T-helper 2 cell treated with Interferon-gamma antibody and Interleukin-4, amounts not matched to agents 5 μg/mL and 100 μg/mL, for 36 hours (primary cell): Measurements from ENCODE around the gene CDC25C.
"Not testable (repeated sequence)": the region's sequence is repeated elsewhere in the genome, so short reads cannot be mapped to it uniquely, and the experiment has no call there.

Experiments used
- DNase-seq: peaks from one replicate; pipeline ENCODE4 v3.0.0; 2021; ENCODE audit warnings: low spot score
- H3K27ac Mint-ChIP-seq: one replicate; pipeline ENCODE4 v1.8.0; 2021; ENCODE audit warnings: mild to moderate bottlenecking, mixed read lengths
- H3K27me3 Mint-ChIP-seq: one replicate; pipeline ENCODE4 v1.8.0; 2021; ENCODE audit warnings: low read depth, mixed read lengths
- H3K36me3 Mint-ChIP-seq: one replicate; pipeline ENCODE4 v1.8.0; 2021; ENCODE audit warnings: low read depth, mixed read lengths
- H3K4me1 Mint-ChIP-seq: one replicate; pipeline ENCODE4 v1.8.0; 2021; ENCODE audit warnings: low read depth, mixed read lengths
- H3K4me3 Mint-ChIP-seq: one replicate; pipeline ENCODE4 v1.8.0; 2022; ENCODE audit warnings: mild to moderate bottlenecking, moderate library complexity, mixed read lengths
- H3K9me3 Mint-ChIP-seq: one replicate; pipeline ENCODE4 v1.8.0; 2021; ENCODE audit warnings: mixed read lengths

CDC25C gene

GRCh38 chr5:138275895-138276294 is 55.7 kb downstream of the CDC25C start:
- Mint-ChIP-seq H3K4me1 (peaks cover 6% of the 10 kb centered on the region), H3K9me3 (no peaks in the 10 kb centered on the region), H3K27ac (no peak overlapping the region), H3K4me3 (no peak overlapping the region), H3K27me3 (peaks cover 33% of the 10 kb centered on the region), H3K36me3 (no peaks in the 10 kb centered on the region)
- no peak for DNase-seq

- Mint-ChIP-seq H3K9me3 (no peaks in the 10 kb centered on the region), H3K36me3 (no peaks in the 10 kb centered on the region), H3K27ac (no peak overlapping the region), H3K4me3 (no peak overlapping the region), H3K27me3 (peaks cover 33% of the 10 kb centered on the region), H3K4me1 (peaks cover 6% of the 10 kb centered on the region)
- DNase-seq, result no peak
Observed at GRCh38 chr5:138275379-138275782, 56.2 kb downstream of the CDC25C start.

GRCh38 chr5:138274189-138274853 is 57.3 kb downstream of the CDC25C start, which contains the start of gene GFRA3:
Gene GFRA3, minus strand, starts transcription at chr5:138274621. Its CDS starts 197 bp downstream, at chr5:138274424.
- peak within 1 kb of the TSS; percentile 64 for H3K4me3 Mint-ChIP-seq
- no peaks in the 10 kb centered on the region for H3K36me3 Mint-ChIP-seq
- no peak for DNase-seq
- H3K27me3 Mint-ChIP-seq, result peaks cover 33% of the 10 kb centered on the region
- no peaks in the 10 kb centered on the region for H3K9me3 Mint-ChIP-seq
- peaks cover 6% of the 10 kb centered on the region for H3K4me1 Mint-ChIP-seq
- no peak within 1 kb of the TSS for H3K27ac Mint-ChIP-seq

GRCh38 chr5:138273834-138274188 is 57.8 kb downstream of the CDC25C start:
- no peaks in the 10 kb centered on the region for H3K9me3 Mint-ChIP-seq
- H3K36me3 Mint-ChIP-seq, result no peaks in the 10 kb centered on the region
- peak overlapping the region; percentile 55 for H3K4me3 Mint-ChIP-seq
- peaks cover 33% of the 10 kb centered on the region for H3K27me3 Mint-ChIP-seq
- no peak for DNase-seq
- peaks cover 6% of the 10 kb centered on the region for H3K4me1 Mint-ChIP-seq
- no peak overlapping the region for H3K27ac Mint-ChIP-seq

- H3K4me3 Mint-ChIP-seq, result no peak overlapping the region
- peaks cover 33% of the 10 kb centered on the region for H3K27me3 Mint-ChIP-seq
- DNase-seq, result no peak
- H3K9me3 Mint-ChIP-seq, result no peaks in the 10 kb centered on the region
- H3K36me3 Mint-ChIP-seq, result no peaks in the 10 kb centered on the region
- no peak overlapping the region for H3K27ac Mint-ChIP-seq
- peaks cover 6% of the 10 kb centered on the region for H3K4me1 Mint-ChIP-seq
Observed at GRCh38 chr5:138272681-138273080, 58.9 kb downstream of the CDC25C start.

GRCh38 chr5:138271281-138271680 is 60.3 kb downstream of the CDC25C start:
- H3K36me3 Mint-ChIP-seq, result no peaks in the 10 kb centered on the region
- H3K27ac Mint-ChIP-seq, result no peak overlapping the region
- peaks cover 6% of the 10 kb centered on the region for H3K4me1 Mint-ChIP-seq
- DNase-seq, result no peak
- H3K27me3 Mint-ChIP-seq, result peaks cover 34% of the 10 kb centered on the region
- no peaks in the 10 kb centered on the region for H3K9me3 Mint-ChIP-seq
- no peak overlapping the region for H3K4me3 Mint-ChIP-seq

GRCh38 chr5:138264183-138264582 is 67.4 kb downstream of the CDC25C start:
- DNase-seq, result no peak
- no peaks in the 10 kb centered on the region for H3K36me3 Mint-ChIP-seq
- no peaks in the 10 kb centered on the region for H3K9me3 Mint-ChIP-seq
- peaks cover 5% of the 10 kb centered on the region for H3K27me3 Mint-ChIP-seq
- H3K4me1 Mint-ChIP-seq, result no peaks in the 10 kb centered on the region
- H3K4me3 Mint-ChIP-seq, result no peak overlapping the region
- no peak overlapping the region for H3K27ac Mint-ChIP-seq

GRCh38 chr5:138263581-138263980 is 68.0 kb downstream of the CDC25C start:
- Mint-ChIP-seq H3K9me3 (no peaks in the 10 kb centered on the region), H3K4me3 (no peak overlapping the region), H3K27me3 (peaks cover 5% of the 10 kb centered on the region), H3K4me1 (no peaks in the 10 kb centered on the region), H3K36me3 (no peaks in the 10 kb centered on the region), H3K27ac (no peak overlapping the region)
- no peak for DNase-seq

GRCh38 chr5:138258704-138259292 is 72.8 kb downstream of the CDC25C start:
- H3K4me1 Mint-ChIP-seq, result no peaks in the 10 kb centered on the region
- no peak overlapping the region for H3K27ac Mint-ChIP-seq
- no peaks in the 10 kb centered on the region for H3K36me3 Mint-ChIP-seq
- H3K27me3 Mint-ChIP-seq, result peaks cover 12% of the 10 kb centered on the region
- no peak for DNase-seq
- no peaks in the 10 kb centered on the region for H3K9me3 Mint-ChIP-seq
- H3K4me3 Mint-ChIP-seq, result no peak overlapping the region

- Mint-ChIP-seq H3K27me3 (peaks cover 16% of the 10 kb centered on the region), H3K9me3 (no peaks in the 10 kb centered on the region), H3K4me3 (no peak overlapping the region), H3K36me3 (no peaks in the 10 kb centered on the region), H3K4me1 (no peaks in the 10 kb centered on the region), H3K27ac (no peak overlapping the region)
- no peak for DNase-seq
Observed at GRCh38 chr5:138257583-138257982, 74.0 kb downstream of the CDC25C start.

GRCh38 chr5:138252944-138253343 is 78.7 kb downstream of the CDC25C start:
- no peaks in the 10 kb centered on the region for H3K9me3 Mint-ChIP-seq
- H3K4me3 Mint-ChIP-seq, result no peak overlapping the region
- peaks cover 13% of the 10 kb centered on the region for H3K27me3 Mint-ChIP-seq

GRCh38 chr5:138247800-138248199 is 83.8 kb downstream of the CDC25C start:
- not testable (repeated sequence) for H3K27ac Mint-ChIP-seq, H3K4me3 Mint-ChIP-seq, H3K4me1 Mint-ChIP-seq, H3K36me3 Mint-ChIP-seq, H3K9me3 Mint-ChIP-seq, DNase-seq
- H3K27me3 Mint-ChIP-seq, result peaks cover 16% of the 10 kb centered on the region

More at GRCh38 chr5:138252944-138253343, 78.7 kb downstream of the CDC25C start:
- Mint-ChIP-seq H3K27ac (no peak overlapping the region), H3K36me3 (no peaks in the 10 kb centered on the region), H3K4me1 (no peaks in the 10 kb centered on the region)
- DNase-seq, result no peak

- H3K9me3 Mint-ChIP-seq, result no peaks in the 10 kb centered on the region
- H3K4me3 Mint-ChIP-seq, result no peak overlapping the region
- DNase-seq, result no peak
- no peaks in the 10 kb centered on the region for H3K4me1 Mint-ChIP-seq
- peaks cover 23% of the 10 kb centered on the region for H3K27me3 Mint-ChIP-seq
- no peaks in the 10 kb centered on the region for H3K36me3 Mint-ChIP-seq
- H3K27ac Mint-ChIP-seq, result no peak overlapping the region
Observed at GRCh38 chr5:138246822-138247221, 84.8 kb downstream of the CDC25C start.

GRCh38 chr5:138246334-138246733 is 85.3 kb downstream of the CDC25C start:
- Mint-ChIP-seq H3K4me3 (no peak overlapping the region), H3K27me3 (peaks cover 26% of the 10 kb centered on the region), H3K9me3 (no peaks in the 10 kb centered on the region), H3K36me3 (no peaks in the 10 kb centered on the region), H3K27ac (no peak overlapping the region), H3K4me1 (peaks cover 1% of the 10 kb centered on the region)
- no peak for DNase-seq

GRCh38 chr5:138245717-138246116 is 85.9 kb downstream of the CDC25C start:
- no peak overlapping the region for H3K27ac Mint-ChIP-seq
- H3K4me1 Mint-ChIP-seq, result peaks cover 8% of the 10 kb centered on the region
- no peak for DNase-seq
- no peak overlapping the region for H3K4me3 Mint-ChIP-seq
- H3K27me3 Mint-ChIP-seq, result peaks cover 32% of the 10 kb centered on the region
- no peaks in the 10 kb centered on the region for H3K36me3 Mint-ChIP-seq
- no peaks in the 10 kb centered on the region for H3K9me3 Mint-ChIP-seq
